GM21825 (cell line): Measurements from ENCODE around the gene AMDHD1.
A peak's percentile ranks its signal among the peaks of the same experiment; 100 is the strongest.

Source experiments
- ATAC-seq: cut with Tn5 transposase; IDR thresholded peaks from one replicate; pipeline ENCODE4 v1.9.1; 2021; ENCODE audit warnings: mild to moderate bottlenecking, moderate library complexity; ENCODE audit not compliant: unreplicated experiment

The AMDHD1 gene, protein sequence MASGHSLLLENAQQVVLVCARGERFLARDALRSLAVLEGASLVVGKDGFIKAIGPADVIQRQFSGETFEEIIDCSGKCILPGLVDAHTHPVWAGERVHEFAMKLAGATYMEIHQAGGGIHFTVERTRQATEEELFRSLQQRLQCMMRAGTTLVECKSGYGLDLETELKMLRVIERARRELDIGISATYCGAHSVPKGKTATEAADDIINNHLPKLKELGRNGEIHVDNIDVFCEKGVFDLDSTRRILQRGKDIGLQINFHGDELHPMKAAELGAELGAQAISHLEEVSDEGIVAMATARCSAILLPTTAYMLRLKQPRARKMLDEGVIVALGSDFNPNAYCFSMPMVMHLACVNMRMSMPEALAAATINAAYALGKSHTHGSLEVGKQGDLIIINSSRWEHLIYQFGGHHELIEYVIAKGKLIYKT

DNA sequence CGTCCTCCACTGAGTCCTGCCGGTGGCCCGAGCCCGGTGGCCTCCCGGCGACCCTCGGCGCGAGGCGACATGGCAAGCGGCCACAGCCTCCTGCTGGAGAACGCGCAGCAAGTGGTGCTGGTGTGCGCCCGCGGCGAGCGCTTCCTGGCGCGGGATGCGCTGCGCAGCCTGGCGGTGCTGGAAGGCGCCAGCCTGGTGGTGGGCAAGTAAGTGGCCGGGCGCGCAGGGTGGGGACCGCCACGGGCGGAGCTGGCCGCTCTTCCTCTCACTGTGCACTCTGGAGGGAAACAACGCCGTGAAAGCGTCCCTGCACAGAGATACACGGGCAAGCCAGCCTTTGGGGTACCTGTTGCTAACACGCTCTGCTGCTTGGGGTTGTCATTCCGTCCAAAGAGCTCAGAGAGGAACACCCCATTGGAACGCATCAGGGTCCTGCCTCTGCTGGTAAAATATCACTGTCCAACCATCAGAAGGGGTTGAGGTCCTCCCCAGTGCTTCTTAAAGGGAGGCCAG lies at the start of gene AMDHD1:
Gene AMDHD1 (plus strand): TSS at position 2 of the 513 bp plus-strand sequence. CDS start 68 bp downstream, at position 70.
- ATAC-seq, result peak; percentile 69

DNA sequence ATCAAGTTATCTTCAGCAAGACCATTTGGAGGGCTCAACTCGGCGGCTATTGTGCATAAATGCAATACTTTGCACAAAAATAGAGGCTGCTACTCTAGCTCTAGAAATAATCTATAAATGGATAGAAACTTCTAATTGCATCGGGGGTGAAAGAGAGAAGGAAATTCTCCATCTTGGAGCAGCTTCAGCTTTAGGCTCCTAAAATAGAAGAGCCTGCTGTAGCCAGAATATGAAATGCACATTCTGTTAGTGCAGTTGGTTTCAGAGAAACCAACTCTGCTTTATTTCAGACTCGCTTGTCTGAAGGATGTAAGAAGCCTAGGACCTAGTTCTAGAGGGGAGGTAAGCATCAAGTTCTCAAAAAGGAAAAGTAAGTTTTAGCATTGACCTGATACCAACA lies 46.3 kb upstream of the AMDHD1 start:
- no peak for ATAC-seq

DNA sequence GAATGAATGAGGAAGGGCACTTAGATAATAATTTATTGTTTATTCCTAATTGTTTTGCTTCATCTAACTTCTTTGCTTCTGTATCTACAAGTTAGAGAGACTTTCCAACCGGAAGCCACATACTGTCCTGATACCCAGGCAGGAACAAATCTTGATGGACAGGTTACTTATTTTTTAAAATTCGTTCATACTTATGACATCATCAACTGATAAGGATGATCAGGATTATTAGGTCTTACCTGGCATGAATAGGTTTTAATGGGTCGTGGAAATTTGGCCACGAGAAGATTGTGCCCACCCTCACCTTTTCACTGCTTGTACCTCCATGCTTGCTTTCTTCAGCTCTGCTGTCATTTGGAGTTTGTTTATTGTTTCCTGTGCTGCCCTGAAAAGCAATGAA lies 45.0 kb upstream of the AMDHD1 start:
- no peak for ATAC-seq

DNA sequence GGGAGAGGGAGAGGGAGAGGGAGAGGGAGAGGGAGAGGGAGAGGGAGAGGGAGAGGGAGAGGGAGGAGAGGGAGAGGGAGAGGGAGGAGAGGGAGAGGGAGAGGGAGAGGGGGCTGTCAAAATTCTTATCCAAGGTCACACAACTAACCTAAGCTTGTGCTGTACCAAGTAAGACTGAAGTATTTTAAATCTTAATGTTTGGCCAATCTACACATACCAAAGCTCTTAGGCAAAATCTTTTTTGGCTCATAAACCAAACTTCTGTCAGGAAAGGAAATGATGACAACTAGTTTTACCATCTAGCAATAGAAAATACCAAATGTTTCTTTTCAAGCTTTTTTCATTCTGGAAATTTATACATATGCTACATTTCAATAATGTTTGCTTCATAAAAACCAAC lies 34.6 kb upstream of the AMDHD1 start:
- no peak for ATAC-seq

DNA sequence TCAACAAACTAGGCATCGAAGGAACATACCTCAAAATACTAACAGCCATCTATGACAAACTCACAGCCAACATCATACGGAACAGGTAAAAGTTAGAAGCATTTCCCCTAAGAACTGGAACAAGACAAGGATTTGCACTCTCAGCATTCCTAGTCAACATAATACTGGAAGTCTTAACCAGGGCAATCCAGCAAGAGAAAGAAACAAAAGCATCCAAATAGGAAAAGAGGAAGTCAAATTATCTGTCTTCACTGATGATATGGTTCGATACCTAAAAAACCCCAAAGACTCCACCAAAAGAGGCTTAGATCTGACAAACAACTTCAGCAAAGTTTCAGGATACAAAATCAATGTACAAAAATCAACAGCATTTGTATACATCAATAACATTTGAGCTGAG lies 33.3 kb upstream of the AMDHD1 start:
- no peak for ATAC-seq

DNA sequence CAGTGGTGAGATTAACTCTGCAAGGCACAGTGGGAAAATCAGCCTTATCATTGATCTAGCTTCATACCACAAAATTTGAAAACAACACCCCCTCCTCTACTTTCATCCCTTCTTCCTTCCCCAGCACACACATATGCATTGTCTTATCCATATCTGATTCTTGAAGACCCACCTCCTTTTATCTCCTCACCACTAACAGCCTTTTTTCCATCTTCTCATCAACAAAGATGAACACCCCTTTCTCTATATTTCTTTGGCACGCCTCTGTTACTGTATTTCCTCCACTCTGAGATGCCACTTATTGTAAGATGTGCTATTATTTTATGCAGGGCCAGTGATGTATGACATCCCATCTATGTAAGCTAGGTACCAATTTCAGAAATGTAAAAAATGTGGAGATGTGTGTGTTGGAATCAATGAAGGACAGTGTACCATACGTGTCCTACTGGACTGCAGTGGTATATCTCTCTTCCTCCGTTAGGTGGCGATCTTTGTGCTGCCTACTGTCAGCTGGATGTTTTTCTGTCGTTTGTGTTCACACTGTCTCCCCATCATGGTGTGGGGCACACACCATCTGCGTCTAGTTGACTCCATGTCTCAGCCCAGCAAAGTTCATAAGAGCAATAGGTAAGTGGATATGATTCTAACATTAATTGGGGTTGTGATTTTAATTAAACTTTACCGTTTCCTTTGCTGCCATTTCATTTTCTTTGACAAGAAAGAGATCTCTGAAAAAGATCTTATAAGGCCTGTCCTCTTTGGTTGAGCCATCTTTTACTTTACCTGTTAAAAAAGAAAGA lies 24.7 kb upstream of the AMDHD1 start:
- ATAC-seq, result peak; percentile 78

DNA sequence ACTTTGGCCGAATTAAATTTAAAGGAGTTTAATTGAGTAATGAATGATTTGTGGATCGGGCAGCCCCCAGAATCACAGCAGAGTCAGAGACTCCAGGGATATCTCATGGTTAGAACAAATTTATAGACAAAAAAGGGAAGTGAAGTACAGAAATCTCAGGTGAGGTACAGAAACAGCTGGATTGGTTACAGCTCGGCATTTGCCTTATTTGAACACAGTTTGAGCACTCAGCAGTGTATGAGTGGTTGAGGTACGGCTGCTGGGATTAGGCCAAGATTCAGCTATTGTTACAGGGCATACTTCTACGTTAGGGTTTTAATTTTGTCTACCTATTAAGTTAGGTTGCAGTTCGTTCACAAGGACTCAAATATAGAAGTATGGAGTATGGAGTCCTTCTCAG lies 24.0 kb upstream of the AMDHD1 start:
- no peak for ATAC-seq

DNA sequence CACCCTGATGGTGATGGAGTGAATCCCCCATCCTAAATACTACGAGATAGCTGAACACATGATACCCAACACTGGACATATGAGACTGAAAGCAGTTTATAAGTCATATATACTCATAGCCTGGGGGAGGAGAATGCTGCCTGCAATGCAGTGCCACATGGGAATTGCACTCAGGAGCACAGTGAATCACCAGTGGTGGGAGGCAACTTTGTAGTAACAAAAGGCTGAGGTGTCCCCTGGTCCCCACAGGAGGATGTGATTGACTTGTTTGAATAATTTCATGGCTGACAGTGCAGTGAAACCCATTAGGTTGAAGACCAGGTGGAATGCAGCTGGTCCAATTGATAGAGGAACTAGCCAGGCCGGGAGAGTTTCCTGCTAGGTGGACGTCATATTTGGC lies 20.9 kb upstream of the AMDHD1 start:
- ATAC-seq, result no peak

DNA sequence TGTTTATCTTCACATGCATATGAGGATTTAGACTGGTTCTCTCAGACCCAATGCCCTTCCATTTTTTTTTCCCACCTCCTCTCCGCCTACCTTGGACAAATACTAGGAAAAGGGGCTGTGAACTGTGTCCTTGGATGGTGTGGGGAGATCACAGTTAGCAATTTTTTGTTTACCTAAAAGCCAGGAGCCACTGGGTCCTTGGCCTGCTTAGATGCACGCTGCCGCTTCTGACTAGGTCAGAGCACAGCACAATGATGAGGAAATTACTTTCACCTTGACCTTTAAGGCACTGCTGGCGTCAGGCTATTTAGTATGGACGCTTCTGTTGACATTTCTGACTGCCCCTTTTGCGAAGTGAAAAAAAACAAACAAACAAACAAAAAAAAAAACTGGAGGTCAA lies 2.6 kb upstream of the AMDHD1 start:
- ATAC-seq, result no peak

DNA sequence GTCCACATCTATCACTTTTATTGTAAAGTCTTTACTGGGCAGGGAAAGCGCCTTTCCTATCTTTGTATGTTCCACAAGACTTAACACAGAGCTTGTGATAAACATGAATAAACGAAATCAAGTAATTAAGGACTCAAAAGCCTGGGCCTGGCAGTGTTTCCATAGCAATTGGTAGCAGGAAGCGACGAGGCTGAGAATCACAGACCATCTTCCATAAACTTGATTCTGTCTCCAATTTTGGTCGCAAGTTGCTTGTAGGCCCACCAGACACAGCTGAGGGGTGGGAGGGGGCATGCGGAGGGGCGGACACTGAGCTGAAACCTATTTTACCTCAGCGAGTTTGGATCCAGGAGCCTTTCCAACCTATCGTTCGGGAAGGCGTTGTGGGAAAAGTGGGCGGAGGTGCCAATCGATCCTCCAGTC lies 1.0 kb upstream of the AMDHD1 start:
- ATAC-seq, result no peak

DNA sequence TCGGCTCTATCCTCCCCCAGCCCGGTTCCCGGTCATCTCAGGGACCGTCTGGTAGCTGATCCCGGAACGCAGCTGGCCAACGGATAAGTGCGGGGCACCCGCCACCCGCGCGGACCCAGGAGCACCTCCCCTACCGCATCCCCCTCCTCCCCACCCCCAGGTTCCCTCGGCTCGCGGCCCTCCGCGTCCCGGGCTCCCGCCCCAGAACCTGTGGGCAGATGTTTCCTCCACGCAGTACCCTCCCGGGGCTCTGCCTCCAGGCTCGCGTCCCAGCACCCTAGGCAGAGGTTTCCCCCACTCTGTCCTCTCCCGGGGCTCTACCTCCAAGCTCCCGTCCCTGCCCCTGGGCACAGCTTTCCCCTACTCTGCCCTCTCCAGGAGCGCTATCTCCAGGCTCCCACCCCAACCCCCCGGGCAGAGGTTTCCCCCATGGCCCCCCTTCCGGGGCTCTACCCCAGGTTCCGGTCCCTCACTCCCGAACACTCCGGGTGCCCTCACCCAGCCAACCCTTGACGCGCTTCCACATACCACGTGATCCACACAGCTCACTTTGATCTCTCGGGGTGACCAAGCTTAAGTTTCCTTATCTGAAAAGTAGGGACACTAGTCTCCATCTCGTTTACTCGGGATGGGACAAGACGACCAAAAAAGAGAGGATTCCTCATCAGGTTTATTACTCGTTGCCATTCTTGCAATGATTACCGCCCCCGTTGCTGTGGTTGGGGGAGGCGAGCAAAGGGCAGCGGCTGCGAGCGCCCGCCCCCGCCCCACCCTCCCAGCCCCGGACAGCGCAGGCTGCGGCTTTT lies 404 bp upstream of the AMDHD1 start, which contains the start of gene CCDC38:
Gene CCDC38 (minus strand): TSS at position 91 of the 806 bp plus-strand sequence. CDS start 6,105 bp downstream, outside the sequence.
- ATAC-seq, result peak; percentile 98

DNA sequence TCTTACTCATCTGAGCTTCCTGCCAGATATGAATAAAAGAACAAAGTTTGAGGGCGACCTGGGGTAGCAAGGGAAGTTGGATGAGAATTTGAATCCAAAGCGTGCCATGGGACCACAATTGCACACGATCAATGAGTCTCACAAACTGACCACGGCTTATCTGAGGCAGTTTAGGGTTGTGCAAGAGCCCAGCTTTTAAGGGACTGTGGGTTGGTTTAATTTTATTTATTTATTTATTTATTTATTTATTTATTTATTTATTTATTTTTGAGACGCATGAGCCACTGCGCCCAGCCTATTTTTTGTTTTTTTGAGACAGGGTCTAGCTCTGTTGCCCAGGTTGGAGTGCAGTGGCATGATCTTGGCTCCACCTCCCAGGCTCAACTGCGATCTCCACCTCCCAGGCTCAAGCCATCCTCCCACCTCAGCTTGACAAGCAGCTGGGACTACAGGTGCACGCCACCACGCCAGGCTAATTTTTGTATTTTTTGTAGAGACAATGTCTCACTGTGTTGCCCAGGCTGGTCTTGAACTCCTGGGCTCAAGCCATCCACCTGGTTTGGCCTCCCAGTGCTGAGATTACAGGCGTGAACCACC lies 1.1 kb downstream of the AMDHD1 start:
- ATAC-seq, result no peak

DNA sequence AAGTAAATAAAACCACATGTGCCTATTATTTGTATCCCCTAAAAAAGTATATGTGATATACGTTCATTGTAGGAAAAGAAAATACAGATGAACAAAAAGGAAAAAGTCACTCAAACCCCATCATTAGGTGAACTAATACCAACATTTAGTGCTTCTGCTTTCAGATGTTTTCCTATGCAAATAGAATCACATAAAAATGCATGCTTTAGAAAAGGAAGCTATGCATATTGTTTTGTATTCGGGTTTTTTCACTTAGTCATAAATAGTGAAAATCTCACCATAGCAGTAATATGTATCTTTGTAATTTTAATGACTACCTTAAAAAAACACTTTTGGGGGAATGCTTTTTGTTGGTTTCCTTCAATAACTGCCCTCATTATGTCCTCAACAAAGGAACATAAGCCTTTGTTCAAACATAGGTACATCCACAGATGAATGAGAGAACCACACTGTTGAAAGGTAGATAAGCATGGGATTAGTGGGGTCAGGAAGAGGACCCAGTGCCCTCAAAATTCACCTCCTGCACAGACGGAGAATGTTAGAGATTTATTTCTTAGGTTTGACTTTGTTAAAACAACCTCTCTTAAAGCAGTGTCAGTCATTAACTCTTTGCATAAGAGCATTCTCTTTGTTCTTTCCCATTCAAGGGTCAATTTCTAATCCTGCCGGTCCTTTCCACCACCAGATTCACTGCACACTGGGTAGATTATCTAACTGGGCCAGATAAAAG lies 6.5 kb downstream of the AMDHD1 start:
- no peak for ATAC-seq

DNA sequence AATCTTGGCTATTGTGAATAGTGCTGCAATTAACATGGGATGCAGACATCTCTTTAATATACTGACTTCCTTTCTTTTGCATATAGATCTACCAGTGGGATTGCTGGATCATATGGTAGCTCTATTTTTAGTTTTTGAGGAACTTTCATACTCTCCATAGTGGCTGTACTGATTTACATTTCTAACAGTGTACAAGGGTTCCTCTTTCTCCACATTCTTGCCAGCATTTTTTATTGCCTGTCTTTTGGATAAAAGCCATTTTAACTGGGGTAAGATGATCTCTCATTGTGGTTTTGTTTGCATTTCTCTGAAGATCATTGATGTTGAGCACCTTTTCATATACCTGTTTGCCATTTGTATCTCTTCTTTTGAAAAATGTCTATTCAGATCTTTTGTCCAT lies 8.4 kb downstream of the AMDHD1 start:
- ATAC-seq, result no peak

DNA sequence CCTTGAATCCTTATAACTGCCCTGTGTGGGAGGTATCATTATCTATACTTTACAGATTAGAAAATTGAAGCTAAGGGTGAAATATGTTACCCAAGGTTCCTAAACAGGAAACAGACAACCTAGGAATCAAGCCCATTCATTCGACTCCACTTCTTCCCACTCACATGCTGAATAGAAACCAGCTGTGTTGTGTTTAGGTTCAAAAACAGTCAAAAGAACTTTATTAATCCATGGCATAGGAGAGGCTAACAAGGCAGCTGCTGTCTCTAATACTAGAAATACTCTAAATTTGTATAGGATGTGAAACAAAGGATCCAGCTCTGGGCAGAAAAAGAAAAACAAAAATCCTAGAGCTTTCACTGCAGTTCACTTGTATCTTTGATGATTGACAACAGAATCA lies 9.9 kb downstream of the AMDHD1 start:
- no peak for ATAC-seq

DNA sequence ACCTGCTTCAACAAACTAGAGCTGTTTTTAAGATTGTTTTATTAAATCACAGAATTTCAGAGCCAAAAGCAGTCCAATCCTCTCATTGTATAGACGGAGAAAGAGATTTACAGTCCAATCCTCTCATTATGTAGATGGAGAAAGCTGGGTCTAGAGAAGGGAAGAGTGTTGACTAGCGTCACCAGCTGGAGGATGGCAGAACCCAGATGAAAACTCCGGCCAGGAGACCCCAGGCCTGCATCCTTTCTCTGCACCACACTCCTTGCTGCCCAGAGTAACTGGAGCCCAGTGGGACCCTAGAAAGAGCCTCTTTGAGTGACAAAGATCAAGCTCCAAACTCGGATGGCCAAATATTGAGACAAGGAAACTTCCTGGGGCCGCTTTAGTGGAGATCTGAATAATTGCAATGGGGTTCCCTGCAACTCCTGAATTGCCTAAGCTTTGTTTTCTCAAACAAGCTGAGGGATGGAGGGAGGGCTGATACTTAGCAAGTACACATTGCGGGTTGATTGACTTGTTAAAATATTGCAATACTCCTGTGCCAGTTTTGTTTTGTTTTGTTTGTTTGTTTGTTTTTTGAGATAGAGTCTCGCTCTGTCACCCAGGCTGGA lies 12.5 kb downstream of the AMDHD1 start:
- ATAC-seq, result no peak

DNA sequence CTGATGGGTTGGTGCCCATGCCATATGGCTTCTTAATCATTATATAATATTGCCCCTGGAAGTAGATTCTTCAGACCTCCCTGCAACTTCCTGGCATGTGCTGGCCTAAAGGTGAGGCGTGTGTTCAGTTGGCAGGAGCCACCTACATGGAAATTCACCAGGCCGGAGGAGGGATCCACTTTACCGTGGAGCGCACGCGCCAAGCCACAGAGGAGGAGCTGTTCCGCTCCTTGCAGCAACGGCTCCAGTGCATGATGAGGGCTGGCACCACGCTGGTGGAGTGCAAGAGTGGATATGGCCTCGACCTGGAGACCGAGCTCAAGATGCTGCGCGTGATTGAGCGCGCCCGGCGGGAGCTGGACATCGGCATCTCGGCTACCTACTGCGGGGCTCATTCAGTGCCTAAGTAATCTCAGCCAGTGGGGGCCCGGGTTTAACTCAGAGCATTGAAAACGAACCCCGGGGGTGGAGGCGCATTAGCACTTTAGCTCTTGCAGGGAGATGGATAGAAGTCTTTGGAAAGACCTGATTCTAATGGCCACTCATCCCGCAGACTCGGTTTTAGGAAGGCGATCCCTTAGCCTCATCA lies 13.5 kb downstream of the AMDHD1 start:
- no peak for ATAC-seq

DNA sequence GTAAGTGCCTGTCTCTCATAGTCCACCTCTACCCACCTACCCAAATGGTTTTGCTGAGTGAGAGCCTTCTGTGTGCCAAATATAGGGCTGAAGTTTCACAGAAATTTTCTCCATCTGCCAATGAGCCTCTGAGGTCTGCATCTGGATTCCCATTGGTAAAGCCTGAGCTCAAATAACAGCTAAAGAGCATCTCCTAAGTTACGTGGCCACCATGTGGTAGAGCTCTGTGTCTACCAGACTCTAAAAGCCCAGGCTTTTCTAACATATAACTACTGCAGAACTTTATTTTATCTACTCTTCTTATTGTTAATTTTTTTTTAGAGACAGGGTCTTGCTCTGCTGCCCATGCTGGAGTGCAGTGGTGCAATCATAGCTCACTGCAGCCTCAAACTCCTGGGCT lies 16.0 kb downstream of the AMDHD1 start:
- no peak for ATAC-seq

DNA sequence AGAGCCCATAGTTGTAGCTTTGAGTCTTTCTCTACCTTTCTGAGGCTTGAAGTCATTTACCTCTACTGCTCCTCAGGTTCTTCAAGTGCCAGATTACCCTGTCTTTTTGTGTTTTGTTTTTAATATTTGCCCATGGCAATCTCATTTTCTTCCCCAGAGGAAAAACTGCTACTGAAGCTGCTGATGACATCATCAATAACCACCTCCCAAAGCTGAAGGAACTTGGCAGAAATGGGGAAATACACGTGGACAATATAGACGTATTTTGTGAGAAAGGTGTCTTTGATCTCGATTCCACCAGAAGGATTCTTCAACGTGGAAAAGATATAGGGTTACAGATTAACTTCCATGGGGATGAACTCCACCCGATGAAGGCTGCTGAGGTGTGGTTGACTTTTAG lies 17.1 kb downstream of the AMDHD1 start:
- no peak for ATAC-seq
